ENCODE data around the gene PSKH1.
A peak's percentile ranks its signal among the peaks of the same experiment; 100 is the strongest.

Gene PSKH1

GRCh38 chr16:67845291-67846062 lies 47.6 kb upstream of the PSKH1 start:
- peaks cover 71% of the 10 kb centered on the region for H3K79me2 ChIP-seq (ENCODE audit: insufficient read depth, low read length)
- peak overlapping the region; percentile 88 for H3K4me2 ChIP-seq (ENCODE audit: low read depth, low read length, poor library complexity, severe bottlenecking)
- H2AFZ ChIP-seq (ENCODE audit: low read length), result no peak overlapping the region
- H3F3A ChIP-seq (ENCODE audit: low read depth), result no peaks in the 10 kb centered on the region
- no peaks in the 10 kb centered on the region for H3K36me3 ChIP-seq (ENCODE audit: insufficient read depth, low read length)
- peaks cover 4% of the 10 kb centered on the region for H3K27me3 ChIP-seq (ENCODE audit: insufficient read depth, low read length, poor library complexity, severe bottlenecking)
- H3K9me2 ChIP-seq (replicated peaks; ENCODE audit: low read depth, low read length), result no peaks in the 10 kb centered on the region
- peak overlapping the region; percentile 87 for H3K9ac ChIP-seq (ENCODE audit: low read depth, low read length, poor library complexity, severe bottlenecking)
- no peaks in the 10 kb centered on the region for H3K9me3 ChIP-seq (ENCODE audit: insufficient read depth, low read depth, low read length)
- H4K20me1 ChIP-seq (ENCODE audit: insufficient read depth, low read length, poor library complexity, severe bottlenecking), result peaks cover 32% of the 10 kb centered on the region
- TF ChIP-seq CTCF (conservative IDR thresholded peaks at IDR 0.05; ENCODE audit: low read length), result no peak
- TF ChIP-seq EZH2phosphoT487 (IDR thresholded peaks at IDR 0.05; ENCODE audit: borderline replicate concordance), result no peak
- peaks cover 46% of the 10 kb centered on the region for H3K4me1 ChIP-seq (ENCODE audit: insufficient read depth, low read length, poor library complexity, severe bottlenecking)
- H3K4me3 ChIP-seq (ENCODE audit: low read length, poor library complexity, severe bottlenecking), result peak overlapping the region; percentile 84

DNA sequence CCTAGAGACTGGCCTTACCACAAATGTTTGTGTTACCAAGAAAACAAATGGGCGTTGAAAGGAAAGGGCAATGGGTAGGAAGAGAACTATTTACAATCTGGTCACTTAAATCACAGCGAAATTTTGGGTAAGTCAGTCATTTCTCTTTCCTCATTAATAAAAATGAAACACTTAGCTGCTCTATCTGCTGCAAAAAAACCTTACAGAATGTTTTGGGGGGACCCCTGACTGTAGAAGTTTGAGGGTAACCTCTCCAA lies 47.1 kb upstream of the PSKH1 start:
- H3K79me2 ChIP-seq (ENCODE audit: insufficient read depth, low read length), result peaks cover 76% of the 10 kb centered on the region
- peak overlapping the region; percentile 87 for H3K9ac ChIP-seq (ENCODE audit: low read depth, low read length, poor library complexity, severe bottlenecking)
- H3K4me3 ChIP-seq (ENCODE audit: low read length, poor library complexity, severe bottlenecking), result peak overlapping the region; percentile 84
- TF ChIP-seq CTCF (conservative IDR thresholded peaks at IDR 0.05; ENCODE audit: low read length) (no peak), EZH2phosphoT487 (IDR thresholded peaks at IDR 0.05; ENCODE audit: borderline replicate concordance) (no peak)
- H3K36me3 ChIP-seq (ENCODE audit: insufficient read depth, low read length), result no peaks in the 10 kb centered on the region
- no peaks in the 10 kb centered on the region for H3K9me3 ChIP-seq (ENCODE audit: insufficient read depth, low read depth, low read length)
- no peaks in the 10 kb centered on the region for H3K9me2 ChIP-seq (replicated peaks; ENCODE audit: low read depth, low read length)
- H3K27me3 ChIP-seq (ENCODE audit: insufficient read depth, low read length, poor library complexity, severe bottlenecking), result peaks cover 4% of the 10 kb centered on the region
- peaks cover 46% of the 10 kb centered on the region for H3K4me1 ChIP-seq (ENCODE audit: insufficient read depth, low read length, poor library complexity, severe bottlenecking)
- H3K4me2 ChIP-seq (ENCODE audit: low read depth, low read length, poor library complexity, severe bottlenecking), result peak overlapping the region; percentile 88
- peak overlapping the region; percentile 62 for H2AFZ ChIP-seq (ENCODE audit: low read length)
- H3F3A ChIP-seq (ENCODE audit: low read depth), result no peaks in the 10 kb centered on the region
- H4K20me1 ChIP-seq (ENCODE audit: insufficient read depth, low read length, poor library complexity, severe bottlenecking), result peaks cover 32% of the 10 kb centered on the region

GRCh38 chr16:67846320-67847063 lies 46.6 kb upstream of the PSKH1 start, which contains the start of gene NUTF2:
TSS of gene NUTF2 (plus strand) at chr16:67846933. CDS start at chr16:67865131, 18,198 bp downstream.
- Histone ChIP-seq H3F3A (ENCODE audit: low read depth) (no peaks in the 10 kb centered on the region), H3K4me1 (ENCODE audit: insufficient read depth, low read length, poor library complexity, severe bottlenecking) (peaks cover 43% of the 10 kb centered on the region), H3K9me3 (ENCODE audit: insufficient read depth, low read depth, low read length) (no peaks in the 10 kb centered on the region), H3K27me3 (ENCODE audit: insufficient read depth, low read length, poor library complexity, severe bottlenecking) (peaks cover 4% of the 10 kb centered on the region), H3K36me3 (ENCODE audit: insufficient read depth, low read length) (no peaks in the 10 kb centered on the region), H3K9ac (ENCODE audit: low read depth, low read length, poor library complexity, severe bottlenecking) (peak within 1 kb of the TSS; percentile 87), H3K9me2 (replicated peaks; ENCODE audit: low read depth, low read length) (no peaks in the 10 kb centered on the region), H3K4me2 (ENCODE audit: low read depth, low read length, poor library complexity, severe bottlenecking) (peak within 1 kb of the TSS; percentile 96), H3K79me2 (ENCODE audit: insufficient read depth, low read length) (peaks cover 81% of the 10 kb centered on the region), H2AFZ (ENCODE audit: low read length) (peak within 1 kb of the TSS; percentile 62), H3K4me3 (ENCODE audit: low read length, poor library complexity, severe bottlenecking) (peak within 1 kb of the TSS; percentile 84), H4K20me1 (ENCODE audit: insufficient read depth, low read length, poor library complexity, severe bottlenecking) (peaks cover 32% of the 10 kb centered on the region)
- TF ChIP-seq CTCF (conservative IDR thresholded peaks at IDR 0.05; ENCODE audit: low read length), result no peak
- TF ChIP-seq EZH2phosphoT487 (IDR thresholded peaks at IDR 0.05; ENCODE audit: borderline replicate concordance), result no peak

Measured in Loucy (cell line).